ENCODE measurements around the gene ZFYVE9. TPM values are rescaled to one million over a fixed set of nuclear protein-coding genes. Genes with fewer than 3 reads are reported as not detected.

Gene ZFYVE9
- total and polyA plus RNA-seq, 10 donors: 0.72 to 16.7 (median 9.2) TPM

DNA sequence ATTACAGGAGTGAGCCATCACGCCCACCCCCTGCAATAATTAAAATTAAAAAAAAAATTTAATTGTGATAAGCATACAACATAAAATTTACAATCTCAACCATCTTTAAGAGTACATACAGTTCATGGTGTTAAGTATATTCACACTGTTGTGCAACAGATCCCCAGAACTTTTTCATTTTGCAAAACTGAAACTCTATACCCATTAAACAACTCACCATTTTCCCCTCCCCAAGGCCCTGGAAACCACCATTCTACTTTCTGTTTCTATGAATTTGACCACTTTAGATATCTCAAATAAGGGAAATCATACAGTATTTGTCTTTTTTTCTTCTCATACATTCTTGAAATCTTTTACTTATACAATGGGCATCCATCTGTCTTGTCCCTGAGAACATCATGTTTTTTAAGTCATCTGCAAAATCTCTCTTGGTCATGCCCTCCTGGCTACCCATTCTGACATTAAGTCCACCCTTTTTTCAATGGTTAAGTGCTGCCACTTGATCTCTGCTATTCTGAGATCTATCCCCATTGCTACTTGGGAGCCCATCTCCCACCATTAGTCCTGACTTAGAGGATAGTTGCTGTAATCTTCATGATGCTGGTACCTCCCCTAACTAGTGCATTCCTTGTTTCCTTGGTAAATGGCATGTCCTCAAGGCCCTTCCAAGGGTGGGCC is 39.4 kb upstream of the ZFYVE9 start:
- Histone ChIP-seq H3K27me3 (replicated peaks in 1 of 7) (no peaks in the 10 kb centered on the region), H3K9me3 (no peaks in the 10 kb centered on the region), H3K4me3 (no peak overlapping the region), H3K36me3 (no peaks in the 10 kb centered on the region), H3K4me1 (no peaks in the 10 kb centered on the region), H3K27ac (no peak overlapping the region)
- intact Hi-C loops (cut with DNase I; ENCODE audit: low total_unique reads): no loop called here
- DNase-seq: no peak
- TF ChIP-seq POLR2AphosphoS5 (IDR thresholded peaks at IDR 0.05): no peak
- TF ChIP-seq, protein P1, sequence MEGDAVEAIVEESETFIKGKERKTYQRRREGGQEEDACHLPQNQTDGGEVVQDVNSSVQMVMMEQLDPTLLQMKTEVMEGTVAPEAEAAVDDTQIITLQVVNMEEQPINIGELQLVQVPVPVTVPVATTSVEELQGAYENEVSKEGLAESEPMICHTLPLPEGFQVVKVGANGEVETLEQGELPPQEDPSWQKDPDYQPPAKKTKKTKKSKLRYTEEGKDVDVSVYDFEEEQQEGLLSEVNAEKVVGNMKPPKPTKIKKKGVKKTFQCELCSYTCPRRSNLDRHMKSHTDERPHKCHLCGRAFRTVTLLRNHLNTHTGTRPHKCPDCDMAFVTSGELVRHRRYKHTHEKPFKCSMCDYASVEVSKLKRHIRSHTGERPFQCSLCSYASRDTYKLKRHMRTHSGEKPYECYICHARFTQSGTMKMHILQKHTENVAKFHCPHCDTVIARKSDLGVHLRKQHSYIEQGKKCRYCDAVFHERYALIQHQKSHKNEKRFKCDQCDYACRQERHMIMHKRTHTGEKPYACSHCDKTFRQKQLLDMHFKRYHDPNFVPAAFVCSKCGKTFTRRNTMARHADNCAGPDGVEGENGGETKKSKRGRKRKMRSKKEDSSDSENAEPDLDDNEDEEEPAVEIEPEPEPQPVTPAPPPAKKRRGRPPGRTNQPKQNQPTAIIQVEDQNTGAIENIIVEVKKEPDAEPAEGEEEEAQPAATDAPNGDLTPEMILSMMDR (IDR thresholded peaks at IDR 0.05 in 8 of 11, conservative IDR thresholded peaks at IDR 0.05 in 3 of 11): no peak
- no peak for TF ChIP-seq POLR2A (IDR thresholded peaks at IDR 0.05)
- WGBS, 5 donors: 91 to 97% (median 96%) methylated on average over 1 of the region's 1 CpG

DNA sequence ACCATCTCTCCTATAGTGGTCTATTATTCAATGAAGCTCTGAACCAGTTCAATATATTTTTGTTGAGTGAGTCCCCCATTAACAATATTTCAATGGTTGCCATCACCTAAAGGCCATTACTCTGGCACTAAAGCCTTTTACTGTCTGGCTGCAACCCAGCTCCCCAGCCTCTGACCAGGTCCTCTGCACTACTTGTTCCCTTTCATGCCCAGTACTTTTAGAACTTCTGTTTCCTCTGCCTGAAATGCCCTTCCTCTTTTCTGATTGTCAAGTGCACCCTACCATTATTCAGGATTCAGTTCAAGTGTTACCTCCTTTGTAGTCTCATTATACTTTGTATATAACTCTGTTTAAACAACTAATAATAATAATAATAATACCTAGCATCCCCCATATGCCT is 30.4 kb upstream of the ZFYVE9 start:
- Histone ChIP-seq H3K27ac (no peak overlapping the region), H3K27me3 (replicated peaks in 1 of 7) (no peaks in the 10 kb centered on the region), H3K4me3 (no peak overlapping the region), H3K36me3 (no peaks in the 10 kb centered on the region), H3K9me3 (no peaks in the 10 kb centered on the region), H3K4me1 (no peaks in the 10 kb centered on the region)
- intact Hi-C loops (cut with DNase I; ENCODE audit: low total_unique reads): no loop called here
- TF ChIP-seq, protein P1 (IDR thresholded peaks at IDR 0.05 in 8 of 11, conservative IDR thresholded peaks at IDR 0.05 in 3 of 11): no peak
- no peak for TF ChIP-seq POLR2A (IDR thresholded peaks at IDR 0.05)
- TF ChIP-seq POLR2AphosphoS5 (IDR thresholded peaks at IDR 0.05): no peak
- DNase-seq: no peak

DNA sequence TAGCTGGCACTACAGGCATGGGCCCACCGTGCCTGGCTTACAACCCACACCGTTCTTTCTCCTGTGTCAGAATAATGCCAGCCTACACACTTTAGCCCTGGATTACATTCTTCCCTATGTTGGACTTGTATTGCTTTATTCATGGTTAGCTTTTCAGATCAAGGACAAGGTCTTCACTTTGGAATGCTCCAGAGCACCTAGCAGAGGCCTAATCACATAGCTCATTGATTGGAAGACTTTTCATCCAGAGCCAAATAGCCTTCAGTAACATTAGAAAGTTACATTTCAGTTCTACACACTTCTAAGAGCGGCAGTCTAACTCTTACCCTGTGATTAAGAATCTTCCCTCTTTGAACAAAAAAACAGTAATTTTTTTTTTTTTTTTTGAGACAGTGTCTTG is 29.4 kb upstream of the ZFYVE9 start:
- Histone ChIP-seq H3K27me3 (replicated peaks in 1 of 7) (no peaks in the 10 kb centered on the region), H3K9me3 (no peaks in the 10 kb centered on the region), H3K36me3 (no peaks in the 10 kb centered on the region), H3K4me1 (no peaks in the 10 kb centered on the region), H3K4me3 (no peak overlapping the region), H3K27ac (no peak overlapping the region)
- DNase-seq: no peak
- TF ChIP-seq, protein P1 (IDR thresholded peaks at IDR 0.05 in 8 of 11, conservative IDR thresholded peaks at IDR 0.05 in 3 of 11): no peak
- TF ChIP-seq POLR2A (IDR thresholded peaks at IDR 0.05): no peak
- no peak for TF ChIP-seq POLR2AphosphoS5 (IDR thresholded peaks at IDR 0.05)
- intact Hi-C loops (cut with DNase I; ENCODE audit: low total_unique reads): no loop called here
- WGBS, 5 donors: 92 to 99% (median 97%) methylated on average over 3 of the region's 3 CpGs

DNA sequence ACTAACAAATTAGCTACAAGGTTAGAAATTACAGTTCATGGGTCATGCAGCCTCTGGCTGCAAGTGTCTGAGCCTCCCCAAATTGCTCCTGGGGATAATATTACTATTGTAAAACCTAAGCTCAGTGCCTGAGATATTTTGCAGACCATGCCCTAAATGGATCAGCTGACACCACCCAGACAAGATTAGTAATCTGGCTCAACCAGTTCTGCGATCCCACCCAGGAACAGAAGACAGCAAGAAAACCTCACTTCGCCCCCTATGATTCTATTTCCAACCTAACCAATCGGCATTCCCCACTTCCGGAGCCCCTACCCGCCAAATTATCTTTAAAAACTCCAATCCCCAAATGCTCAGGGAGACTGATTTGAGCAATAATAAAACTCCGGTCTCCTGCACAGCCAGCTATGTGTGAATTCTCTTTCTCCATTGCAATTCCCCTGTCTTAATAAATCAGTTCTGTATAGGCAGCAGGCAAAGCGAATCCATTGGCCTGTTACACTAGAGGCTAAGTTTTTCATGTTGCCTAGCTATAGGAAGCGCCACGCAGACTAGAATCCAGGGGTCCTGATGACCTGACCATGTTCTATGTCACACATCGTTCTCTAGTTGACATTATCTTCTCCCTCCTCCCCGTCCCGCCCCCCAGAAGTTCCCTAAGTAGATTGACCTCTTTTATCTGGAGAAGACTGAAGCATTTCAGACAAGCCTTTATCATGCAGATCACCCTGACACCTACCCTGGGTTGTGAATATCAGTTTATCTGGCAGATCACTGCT is 22.4 kb upstream of the ZFYVE9 start:
- H3K36me3 ChIP-seq: no peaks in the 10 kb centered on the region
- H3K4me1 ChIP-seq: no peaks in the 10 kb centered on the region
- H3K27ac ChIP-seq: no peak overlapping the region
- no peak overlapping the region for H3K4me3 ChIP-seq
- no peak for DNase-seq
- 80 to 89% (median 84%) methylated on average over 12 of the region's 12 CpGs for whole genome bisulfite sequencing, 5 donors
- no peaks in the 10 kb centered on the region for H3K9me3 ChIP-seq
- TF ChIP-seq POLR2A (IDR thresholded peaks at IDR 0.05) (no peak), POLR2AphosphoS5 (IDR thresholded peaks at IDR 0.05) (no peak)
- TF ChIP-seq, protein P1 (IDR thresholded peaks at IDR 0.05 in 8 of 11, conservative IDR thresholded peaks at IDR 0.05 in 3 of 11): no peak
- peaks cover 0 to 8% (median 0%) of the 10 kb centered on the region in 7 donors for H3K27me3 ChIP-seq (replicated peaks in 1 of 7)
- intact Hi-C loops (cut with DNase I; ENCODE audit: low total_unique reads): loop anchor here (10.0 kb wide), 1 partner anchor 175 kb away; no protein-coding TSS in a partner anchor

Data from spleen (tissue), 11 donors.